Endodermal cell (in vitro differentiated cells): ENCODE results near the gene CUL4A. TPM values are rescaled to one million over a fixed set of nuclear protein-coding genes. Genes with fewer than 3 reads are reported as not detected.

ENCODE experiments used
- DNase-seq: peaks from one replicate; pipeline ENCODE4 v3.0.0-alpha.2; 2017
- H3K27ac ChIP-seq: 2 replicates; pipeline ENCODE4 v1.5.1; 2013; ENCODE audit warnings: mild to moderate bottlenecking, low read depth, low read length, moderate library complexity
- H3K27me3 ChIP-seq: 2 replicates; pipeline ENCODE4 v1.6.1; 2013; ENCODE audit warnings: mild to moderate bottlenecking, low read length, moderate library complexity; ENCODE audit not compliant: insufficient read depth, control insufficient read depth, poor library complexity, severe bottlenecking
- H3K36me3 ChIP-seq: 2 replicates; pipeline ENCODE4 v1.7.0; 2013; ENCODE audit warnings: mild to moderate bottlenecking, low read length, moderate library complexity; ENCODE audit not compliant: control insufficient read depth, insufficient read depth
- H3K4me1 ChIP-seq: one replicate; pipeline ENCODE4 v1.7.0; 2013; ENCODE audit warnings: low read length; ENCODE audit not compliant: control insufficient read depth, insufficient read depth
- H3K4me3 ChIP-seq: 2 replicates; pipeline ENCODE4 v1.5.1; 2013; ENCODE audit warnings: mild to moderate bottlenecking, low read length, moderate library complexity
- H3K9ac ChIP-seq: 2 replicates; pipeline ENCODE4 v1.6.1; 2013; ENCODE audit warnings: mild to moderate bottlenecking, low read length, moderate library complexity; ENCODE audit not compliant: poor library complexity, severe bottlenecking; ENCODE audit errors: extremely low read depth
- H3K9me3 ChIP-seq: 2 replicates; pipeline ENCODE4 v1.6.1; 2013; ENCODE audit warnings: mild to moderate bottlenecking, low read length, moderate library complexity; ENCODE audit not compliant: control insufficient read depth
- H3K27ac Mint-ChIP-seq: 2 replicates; pipeline ENCODE4 v1.8.0; 2020; ENCODE audit warnings: mixed read lengths
- H3K27me3 Mint-ChIP-seq: 2 replicates; pipeline ENCODE4 v1.8.0; 2021; ENCODE audit warnings: mild to moderate bottlenecking, mixed read lengths; ENCODE audit not compliant: insufficient read depth
- H3K36me3 Mint-ChIP-seq: 2 replicates; pipeline ENCODE4 v1.8.0; 2020; ENCODE audit warnings: low read depth, mixed read lengths
- H3K4me1 Mint-ChIP-seq: 2 replicates; pipeline ENCODE4 v1.8.0; 2020; ENCODE audit warnings: mixed read lengths
- H3K4me3 Mint-ChIP-seq: 2 replicates; pipeline ENCODE4 v1.8.0; 2020; ENCODE audit warnings: mild to moderate bottlenecking, moderate library complexity, mixed read lengths
- H3K9me3 Mint-ChIP-seq: 2 replicates; pipeline ENCODE4 v1.8.0; 2020; ENCODE audit warnings: mild to moderate bottlenecking, mixed read lengths
- whole genome bisulfite sequencing, 2 experiments: methylation state at CpG; one replicate each; pipeline versions ENCODE4 v1.1.5 to v1.1.7; 2013; ENCODE audit warnings: missing lambda C conversion rate in 2 of 2, mixed read lengths in 1 of 2; ENCODE audit not compliant: insufficient coverage in 1 of 2, insufficient read length in 1 of 2; 5-methylcytosine and 5-hydroxymethylcytosine counted together
- total RNA-seq, 2 donors: library from RNA; stranded (reverse); fragmentation: NEBNext Ultra II Directional in 1 of 2; extraction: Animal tissue kit (Norgen Biotek cat#: 25700) in 1 of 2; gene quantifications; 2 replicates in 1 of 2; 3 replicates in 1 of 2; pipeline ENCODE4 v1.2.1, GENCODE V29; 2021
- TF ChIP-seq, protein P1 (sequence below): fragments of 200-600 bp; sonication (generic); conservative IDR thresholded peaks from 2 replicates; pipeline ENCODE4 v1.5.0; 2021; ENCODE audit warnings: antibody characterized with exemption, mild to moderate bottlenecking

CUL4A gene
- total RNA-seq, 2 donors from 2014 or later: 92.9 to 99.4 TPM

DNA sequence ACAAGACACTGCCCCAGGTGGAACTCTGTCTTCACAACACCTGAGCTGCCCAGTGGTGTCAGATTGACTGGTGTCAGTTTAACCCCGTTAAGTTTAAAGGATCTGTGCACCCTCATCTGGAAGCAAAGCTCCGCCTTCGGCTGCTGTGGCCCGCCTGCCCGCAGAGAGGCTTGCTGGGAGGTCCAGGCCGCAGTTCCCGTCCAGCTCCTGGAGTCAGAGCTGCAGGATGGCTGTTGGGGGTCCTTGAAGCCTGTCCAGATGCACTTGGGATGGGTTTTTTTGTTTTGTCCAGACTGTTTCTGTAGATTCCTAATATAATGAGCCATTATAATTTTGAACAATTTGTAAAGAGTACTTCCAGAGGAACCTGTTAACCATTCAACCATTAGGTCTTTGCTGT, 16.1 kb downstream of the CUL4A start:
- Histone ChIP-seq H3K9me3 (no peaks in the 10 kb centered on the region), H3K4me1 (no peaks in the 10 kb centered on the region), H3K4me3 (no peak overlapping the region), H3K27ac (no peak overlapping the region), H3K36me3 (peaks cover 88% of the 10 kb centered on the region), H3K9ac (no peak overlapping the region), H3K27me3 (no peaks in the 10 kb centered on the region)
- H3K4me3 Mint-ChIP-seq: no peak overlapping the region
- 93 to 97% methylated on average over 7 of the region's 7 CpGs for WGBS, 2 experiments
- no peak overlapping the region for H3K27ac Mint-ChIP-seq
- TF ChIP-seq, protein P1, sequence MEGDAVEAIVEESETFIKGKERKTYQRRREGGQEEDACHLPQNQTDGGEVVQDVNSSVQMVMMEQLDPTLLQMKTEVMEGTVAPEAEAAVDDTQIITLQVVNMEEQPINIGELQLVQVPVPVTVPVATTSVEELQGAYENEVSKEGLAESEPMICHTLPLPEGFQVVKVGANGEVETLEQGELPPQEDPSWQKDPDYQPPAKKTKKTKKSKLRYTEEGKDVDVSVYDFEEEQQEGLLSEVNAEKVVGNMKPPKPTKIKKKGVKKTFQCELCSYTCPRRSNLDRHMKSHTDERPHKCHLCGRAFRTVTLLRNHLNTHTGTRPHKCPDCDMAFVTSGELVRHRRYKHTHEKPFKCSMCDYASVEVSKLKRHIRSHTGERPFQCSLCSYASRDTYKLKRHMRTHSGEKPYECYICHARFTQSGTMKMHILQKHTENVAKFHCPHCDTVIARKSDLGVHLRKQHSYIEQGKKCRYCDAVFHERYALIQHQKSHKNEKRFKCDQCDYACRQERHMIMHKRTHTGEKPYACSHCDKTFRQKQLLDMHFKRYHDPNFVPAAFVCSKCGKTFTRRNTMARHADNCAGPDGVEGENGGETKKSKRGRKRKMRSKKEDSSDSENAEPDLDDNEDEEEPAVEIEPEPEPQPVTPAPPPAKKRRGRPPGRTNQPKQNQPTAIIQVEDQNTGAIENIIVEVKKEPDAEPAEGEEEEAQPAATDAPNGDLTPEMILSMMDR: no peak
- H3K9me3 Mint-ChIP-seq: no peaks in the 10 kb centered on the region
- H3K27me3 Mint-ChIP-seq: no peaks in the 10 kb centered on the region
- H3K36me3 Mint-ChIP-seq: peaks cover 92% of the 10 kb centered on the region
- no peaks in the 10 kb centered on the region for H3K4me1 Mint-ChIP-seq
- DNase-seq: no peak

DNA sequence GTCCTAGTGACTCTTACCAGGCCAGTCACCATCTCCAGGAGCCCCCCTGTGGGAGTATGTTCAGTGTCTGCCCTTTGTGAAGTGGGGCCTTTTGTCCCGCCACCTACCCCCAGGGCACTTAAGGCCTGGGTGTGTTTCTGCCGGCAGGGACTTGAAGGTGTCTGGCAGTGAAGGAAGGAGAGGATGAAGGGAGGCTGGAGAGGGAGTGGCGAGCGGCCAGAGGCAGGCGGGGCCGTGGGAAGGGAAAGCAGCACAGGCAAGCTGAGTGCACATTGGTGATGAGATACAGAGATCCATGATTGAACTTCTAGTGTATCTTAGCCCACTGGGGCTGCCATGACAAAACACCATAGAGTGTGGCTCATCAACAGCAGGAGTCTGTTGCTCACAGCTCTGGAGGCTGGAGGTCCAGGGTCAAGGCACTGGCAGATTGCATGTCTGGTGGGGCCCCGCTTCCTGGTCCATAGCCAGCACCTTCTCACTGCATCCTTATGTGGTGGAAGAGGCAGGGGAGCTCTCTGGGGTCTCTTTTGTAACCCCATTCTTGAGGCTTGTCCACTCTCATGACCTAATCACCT, 17.5 kb downstream of the CUL4A start:
- DNase-seq: no peak
- no peaks in the 10 kb centered on the region for H3K27me3 ChIP-seq
- H3K9ac ChIP-seq: no peak overlapping the region
- no peak overlapping the region for H3K4me3 ChIP-seq
- Mint-ChIP-seq H3K9me3 (no peaks in the 10 kb centered on the region), H3K4me1 (no peaks in the 10 kb centered on the region), H3K27ac (peak overlapping the region; percentile 85), H3K27me3 (no peaks in the 10 kb centered on the region), H3K36me3 (peaks cover 88% of the 10 kb centered on the region), H3K4me3 (no peak overlapping the region)
- no peaks in the 10 kb centered on the region for H3K9me3 ChIP-seq
- H3K4me1 ChIP-seq: no peaks in the 10 kb centered on the region
- WGBS, 2 experiments: 92 to 96% methylated on average over 6 to 7 of the region's 7 CpGs
- TF ChIP-seq, protein P1: no peak
- H3K27ac ChIP-seq: no peak overlapping the region
- peaks cover 84% of the 10 kb centered on the region for H3K36me3 ChIP-seq

DNA sequence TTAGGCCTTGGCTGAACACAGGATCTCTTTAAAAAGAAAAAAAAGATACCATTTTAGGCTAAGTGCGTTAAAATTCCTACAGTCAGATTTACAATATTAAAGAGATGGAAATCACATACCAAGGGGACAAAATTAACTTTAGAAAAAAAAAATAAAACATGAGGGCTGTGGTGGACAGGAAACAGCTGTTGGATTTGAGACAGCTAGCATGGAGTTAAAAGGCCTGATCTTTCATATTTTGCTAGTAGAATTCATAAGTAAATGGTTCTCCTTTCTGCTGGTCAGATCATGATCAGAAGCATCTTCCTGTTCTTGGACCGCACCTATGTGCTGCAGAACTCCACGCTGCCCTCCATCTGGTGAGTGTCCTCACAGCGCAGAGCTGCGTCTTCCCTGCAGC, 19.7 kb downstream of the CUL4A start:
- WGBS, 2 experiments: 95 to 100% methylated on average over 3 to 4 of the region's 5 CpGs
- H3K4me1 Mint-ChIP-seq: no peaks in the 10 kb centered on the region
- Histone ChIP-seq H3K9ac (no peak overlapping the region), H3K27ac (no peak overlapping the region), H3K4me1 (no peaks in the 10 kb centered on the region), H3K9me3 (no peaks in the 10 kb centered on the region), H3K4me3 (no peak overlapping the region), H3K27me3 (no peaks in the 10 kb centered on the region), H3K36me3 (peaks cover 82% of the 10 kb centered on the region)
- H3K4me3 Mint-ChIP-seq: no peak overlapping the region
- DNase-seq: no peak
- no peaks in the 10 kb centered on the region for H3K27me3 Mint-ChIP-seq
- H3K36me3 Mint-ChIP-seq: peaks cover 87% of the 10 kb centered on the region
- no peaks in the 10 kb centered on the region for H3K9me3 Mint-ChIP-seq
- no peak overlapping the region for H3K27ac Mint-ChIP-seq
- TF ChIP-seq, protein P1: no peak
